Measurements from ENCODE around the gene BZW2. TPM values are rescaled to one million over a fixed set of nuclear protein-coding genes. Genes with fewer than 3 reads are reported as not detected.

BZW2 gene
- total and polyA plus RNA-seq, 2 of the 13 experiments (the other 11 are each of a cell fraction or from before 2014, with no cell fraction given), result 21.8 to 95.2 TPM

- TF ChIP-seq IKZF1 (IDR thresholded peaks at IDR 0.05) (no peak), YEATS2 (CRISPR knock-in tag; IDR thresholded peaks at IDR 0.05; ENCODE audit: borderline replicate concordance) (no peak), WIZ (CRISPR knock-in tag; IDR thresholded peaks at IDR 0.05) (no peak), TOPORS (CRISPR knock-in tag; IDR thresholded peaks at IDR 0.05) (no peak), KMT2A (CRISPR knock-in tag; IDR thresholded peaks at IDR 0.05) (peak; percentile 25; the same call in 1 of the 2 replicates), ZNF484 (CRISPR knock-in tag; IDR thresholded peaks at IDR 0.05; ENCODE audit: borderline replicate concordance, low read depth) (no peak), ZNF574 (CRISPR knock-in tag; IDR thresholded peaks at IDR 0.05) (peak; percentile 37), ZNF572 (CRISPR knock-in tag; IDR thresholded peaks at IDR 0.05) (no peak), HBP1 (CRISPR knock-in tag; IDR thresholded peaks at IDR 0.05; ENCODE audit: low read depth) (no peak), NBN (conservative IDR thresholded peaks at IDR 0.05) (no peak), SP140L (CRISPR knock-in tag; IDR thresholded peaks at IDR 0.05; ENCODE audit: borderline replicate concordance) (no peak), FOXO4 (CRISPR knock-in tag; conservative IDR thresholded peaks at IDR 0.05) (no peak), ZNF780A (CRISPR knock-in tag; IDR thresholded peaks at IDR 0.05) (no peak; the same call in 1 of the 2 replicates), MED8 (CRISPR knock-in tag; IDR thresholded peaks at IDR 0.05; ENCODE audit: insufficient replicate concordance) (peak; percentile 41), ELF4 (CRISPR knock-in tag; IDR thresholded peaks at IDR 0.05; ENCODE audit: borderline replicate concordance) (no peak), HOMEZ (CRISPR knock-in tag; IDR thresholded peaks at IDR 0.05; ENCODE audit: low read depth) (no peak), ATF7 (IDR thresholded peaks at IDR 0.05) (no peak), ATF7 (CRISPR knock-in tag; IDR thresholded peaks at IDR 0.05) (no peak), DPF2 (CRISPR knock-in tag; IDR thresholded peaks at IDR 0.05; ENCODE audit: borderline replicate concordance, low read depth) (no peak), THAP8 (CRISPR knock-in tag; IDR thresholded peaks at IDR 0.05; ENCODE audit: borderline replicate concordance) (no peak), FOXO1 (CRISPR knock-in tag; IDR thresholded peaks at IDR 0.05) (no peak), TAF15 (IDR thresholded peaks at IDR 0.05; ENCODE audit: low read depth, low read length, poor library complexity, severe bottlenecking) (no peak)
These were observed 1.1 kb upstream of the BZW2 start (continued) for GRCh38 chr7:16644636-16645592.
